HUES64 (cell line): ENCODE measurements around the gene JMJD1C.

Experiments
- H3K27ac ChIP-seq: 2 replicates; pipeline ENCODE4 v1.7.0; 2013; ENCODE audit warnings: low read depth, low read length, inconsistent platforms
- H3K27me3 ChIP-seq: 2 replicates; pipeline ENCODE4 v1.6.1; 2013; ENCODE audit warnings: mild to moderate bottlenecking, low read length; ENCODE audit not compliant: insufficient read depth
- H3K36me3 ChIP-seq: 2 replicates; pipeline ENCODE4 v1.6.1; 2013; ENCODE audit warnings: mild to moderate bottlenecking, low read length; ENCODE audit not compliant: insufficient read depth
- H3K4me1 ChIP-seq: 2 replicates; pipeline ENCODE4 v1.6.1; 2013; ENCODE audit warnings: mild to moderate bottlenecking, low read length, moderate library complexity; ENCODE audit not compliant: insufficient read depth
- H3K4me3 ChIP-seq: 2 replicates; pipeline ENCODE4 v1.5.1; 2013; ENCODE audit warnings: mild to moderate bottlenecking, low read length, moderate library complexity
- H3K9ac ChIP-seq: 2 replicates; pipeline ENCODE4 v1.6.1; 2013; ENCODE audit warnings: mild to moderate bottlenecking, low read depth, low read length
- H3K9me3 ChIP-seq: 2 replicates; pipeline ENCODE4 v1.6.1; 2013; ENCODE audit warnings: low read depth, low read length; ENCODE audit not compliant: insufficient read depth
- WGBS: fragments of 150-250, 120-280 bp; methylation state at CpG from one replicate; pipeline ENCODE4 v1.1.7; 2013; ENCODE audit warnings: missing lambda C conversion rate; 5-methylcytosine and 5-hydroxymethylcytosine counted together

The JMJD1C gene

DNA sequence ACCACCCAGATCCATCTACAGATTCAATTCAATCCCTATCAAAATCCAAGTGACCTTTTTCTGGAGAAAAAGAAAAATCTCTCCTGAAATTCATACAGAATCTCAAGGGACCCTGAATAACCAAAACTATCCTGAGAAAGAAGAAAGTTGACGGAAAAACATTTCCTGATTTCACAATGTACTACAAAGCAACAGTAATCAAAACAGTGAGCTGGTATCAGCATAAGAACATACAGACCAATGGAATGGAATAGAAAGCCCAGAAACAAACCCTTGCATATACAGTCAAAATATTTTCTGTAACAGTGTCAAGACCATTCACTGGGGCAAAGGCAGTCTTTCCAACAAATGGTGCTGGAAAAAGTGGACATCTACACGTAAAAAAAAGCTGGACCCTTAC is 89.9 kb downstream of the JMJD1C start:
- Histone ChIP-seq H3K36me3 (peaks cover 16% of the 10 kb centered on the region), H3K27ac (no peak overlapping the region), H3K9me3 (no peaks in the 10 kb centered on the region), H3K9ac (no peak overlapping the region), H3K27me3 (no peaks in the 10 kb centered on the region), H3K4me1 (no peaks in the 10 kb centered on the region), H3K4me3 (no peak overlapping the region)
- 83% methylated on average over 2 of the region's 2 CpGs for WGBS

DNA sequence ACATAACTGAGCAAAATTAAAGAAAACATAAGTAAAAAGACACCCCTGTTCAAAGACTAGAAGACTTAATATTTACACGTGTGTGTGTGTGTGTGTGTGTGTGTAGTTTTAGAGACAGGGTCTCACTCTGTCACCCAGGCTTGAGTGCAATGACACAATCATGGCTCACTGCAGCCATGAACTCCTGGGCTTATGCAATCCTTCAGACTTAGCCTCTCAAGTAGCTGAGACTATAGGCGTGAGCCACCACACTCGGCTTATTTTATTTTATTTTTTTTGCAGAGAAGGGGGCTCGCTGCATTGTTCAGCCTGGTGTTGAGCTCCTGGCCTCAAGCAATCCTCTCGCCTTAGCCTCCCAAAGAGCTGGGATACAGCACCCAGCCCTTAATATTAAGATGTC is 90.3 kb downstream of the JMJD1C start:
- no peak overlapping the region for H3K9ac ChIP-seq
- no peaks in the 10 kb centered on the region for H3K27me3 ChIP-seq
- no peaks in the 10 kb centered on the region for H3K4me1 ChIP-seq
- WGBS, result 77% methylated on average over 5 of the region's 5 CpGs
- peaks cover 16% of the 10 kb centered on the region for H3K36me3 ChIP-seq
- H3K27ac ChIP-seq, result no peak overlapping the region
- H3K9me3 ChIP-seq, result no peaks in the 10 kb centered on the region
- no peak overlapping the region for H3K4me3 ChIP-seq

DNA sequence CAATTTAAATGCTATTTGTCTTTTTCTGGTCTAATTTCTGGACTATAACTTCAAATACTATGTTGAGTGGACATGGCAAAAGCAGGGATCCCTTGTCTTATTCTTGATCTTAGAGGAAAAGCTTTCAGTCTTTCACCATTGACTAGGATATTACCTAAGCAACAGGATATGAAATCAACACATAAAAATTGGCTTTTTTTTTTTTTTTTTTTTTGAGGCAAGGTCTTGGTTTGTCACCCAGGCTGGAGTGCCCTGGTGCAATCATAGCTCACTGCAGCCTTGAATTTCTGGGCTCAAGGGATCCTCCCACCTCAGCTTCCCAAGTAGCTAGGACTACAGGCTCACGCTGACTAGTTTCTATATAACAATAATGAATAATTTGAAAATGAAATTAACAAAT is 90.8 kb downstream of the JMJD1C start:
- Histone ChIP-seq H3K27me3 (no peaks in the 10 kb centered on the region), H3K36me3 (peaks cover 13% of the 10 kb centered on the region), H3K27ac (no peak overlapping the region), H3K4me3 (no peak overlapping the region), H3K9me3 (no peaks in the 10 kb centered on the region), H3K9ac (no peak overlapping the region), H3K4me1 (no peaks in the 10 kb centered on the region)
- no CpG with 5 or more reads among the region's 1 CpG for WGBS

DNA sequence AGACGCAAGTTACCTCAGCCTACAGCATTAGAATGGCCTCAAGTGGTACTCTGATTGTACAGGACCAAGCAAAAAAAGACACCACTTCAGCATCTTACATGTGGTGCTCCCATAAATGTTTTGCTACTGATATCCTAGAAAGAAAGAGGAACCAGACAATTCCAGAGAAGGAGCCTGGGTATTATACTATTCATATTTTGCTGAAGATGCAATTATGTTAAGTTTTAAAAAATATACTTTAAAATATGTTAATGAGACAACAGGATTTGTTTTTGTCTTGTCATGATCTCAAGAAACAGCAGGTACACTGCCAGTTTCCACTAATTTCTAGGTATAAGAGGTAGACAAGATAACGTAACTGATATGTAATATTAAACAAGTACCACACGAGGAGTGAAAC is 92.6 kb downstream of the JMJD1C start:
- Histone ChIP-seq H3K4me3 (no peak overlapping the region), H3K27me3 (no peaks in the 10 kb centered on the region), H3K27ac (no peak overlapping the region), H3K36me3 (peaks cover 3% of the 10 kb centered on the region; the same call in 1 of the 2 replicates), H3K4me1 (no peaks in the 10 kb centered on the region), H3K9ac (no peak overlapping the region), H3K9me3 (no peaks in the 10 kb centered on the region)
- WGBS, result 100% methylated on average over 1 of the region's 3 CpGs

DNA sequence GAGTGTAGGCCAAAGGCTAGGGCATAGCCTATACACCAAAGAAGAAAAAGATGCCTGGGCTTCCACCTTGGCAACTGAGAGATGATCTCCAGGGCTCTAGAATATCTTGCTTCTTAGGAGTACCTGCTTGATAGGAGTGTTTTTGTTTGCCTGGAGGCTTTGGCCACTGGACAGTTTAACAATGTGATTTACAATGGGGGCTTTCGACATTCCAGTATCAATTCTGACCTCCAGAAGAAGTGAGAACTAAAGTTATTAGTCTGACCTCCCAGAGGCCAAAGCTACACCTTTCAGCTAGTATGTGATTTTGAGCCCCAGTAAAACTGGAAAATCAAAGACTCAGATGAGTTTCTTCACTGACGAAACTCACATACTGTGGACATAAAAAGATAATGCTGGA is 96.1 kb downstream of the JMJD1C start:
- H3K4me1 ChIP-seq, result peaks cover 11% of the 10 kb centered on the region; the same call in 1 of the 2 replicates
- H3K36me3 ChIP-seq, result no peaks in the 10 kb centered on the region
- no peaks in the 10 kb centered on the region for H3K9me3 ChIP-seq
- no peak overlapping the region for H3K9ac ChIP-seq
- WGBS, result 95% methylated on average over 2 of the region's 2 CpGs
- H3K27me3 ChIP-seq, result no peaks in the 10 kb centered on the region
- H3K4me3 ChIP-seq, result no peak overlapping the region
- H3K27ac ChIP-seq, result no peak overlapping the region

DNA sequence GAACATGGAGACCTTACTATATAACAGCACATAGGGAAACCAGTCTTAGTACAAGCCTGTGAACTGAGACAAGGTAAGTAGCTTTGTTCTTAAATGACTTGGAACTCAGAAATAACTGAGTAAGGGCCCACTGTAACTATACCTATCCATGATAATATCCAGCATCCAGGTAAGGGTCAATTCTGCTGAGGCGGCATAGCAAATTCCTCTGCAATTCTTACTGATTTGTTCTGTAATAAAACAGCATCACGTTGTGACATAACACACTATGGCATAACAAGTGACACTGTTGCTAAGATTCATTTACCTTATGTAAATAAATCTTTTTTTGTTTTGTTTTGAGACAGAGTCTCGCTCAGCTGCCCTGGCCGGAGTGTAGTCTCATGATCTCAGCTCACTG is 97.4 kb downstream of the JMJD1C start:
- no peak overlapping the region for H3K27ac ChIP-seq
- peaks cover 11% of the 10 kb centered on the region; the same call in 1 of the 2 replicates for H3K4me1 ChIP-seq
- WGBS, result 90% methylated on average over 4 of the region's 4 CpGs
- H3K4me3 ChIP-seq, result no peak overlapping the region
- H3K9me3 ChIP-seq, result no peaks in the 10 kb centered on the region
- H3K27me3 ChIP-seq, result no peaks in the 10 kb centered on the region
- H3K36me3 ChIP-seq, result no peaks in the 10 kb centered on the region
- H3K9ac ChIP-seq, result no peak overlapping the region

DNA sequence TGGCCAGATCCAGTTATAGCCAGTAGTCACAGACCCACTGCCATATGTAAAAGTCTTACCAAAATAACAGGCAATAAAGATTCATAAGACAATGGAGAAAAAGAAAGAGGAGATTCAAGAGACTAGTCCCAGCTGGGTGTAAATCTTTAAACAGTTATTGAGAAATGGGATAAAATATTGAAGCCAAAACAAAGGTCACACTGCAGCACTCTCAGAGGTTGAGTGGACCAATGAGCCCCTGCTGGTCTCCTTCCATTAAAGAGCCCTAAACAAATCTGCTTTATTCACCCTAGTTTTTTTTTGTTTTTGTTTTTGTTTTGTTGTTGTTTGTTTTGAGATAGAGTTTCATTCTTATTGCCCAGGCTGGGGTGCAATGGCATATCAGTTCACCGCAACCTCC is 98.8 kb downstream of the JMJD1C start:
- H3K4me3 ChIP-seq, result no peak overlapping the region
- WGBS, result 100% methylated on average over 1 of the region's 1 CpG
- H3K9me3 ChIP-seq, result no peaks in the 10 kb centered on the region
- H3K27me3 ChIP-seq, result no peaks in the 10 kb centered on the region
- H3K9ac ChIP-seq, result no peak overlapping the region
- H3K4me1 ChIP-seq, result peaks cover 11% of the 10 kb centered on the region; the same call in 1 of the 2 replicates
- no peaks in the 10 kb centered on the region for H3K36me3 ChIP-seq
- no peak overlapping the region for H3K27ac ChIP-seq

DNA sequence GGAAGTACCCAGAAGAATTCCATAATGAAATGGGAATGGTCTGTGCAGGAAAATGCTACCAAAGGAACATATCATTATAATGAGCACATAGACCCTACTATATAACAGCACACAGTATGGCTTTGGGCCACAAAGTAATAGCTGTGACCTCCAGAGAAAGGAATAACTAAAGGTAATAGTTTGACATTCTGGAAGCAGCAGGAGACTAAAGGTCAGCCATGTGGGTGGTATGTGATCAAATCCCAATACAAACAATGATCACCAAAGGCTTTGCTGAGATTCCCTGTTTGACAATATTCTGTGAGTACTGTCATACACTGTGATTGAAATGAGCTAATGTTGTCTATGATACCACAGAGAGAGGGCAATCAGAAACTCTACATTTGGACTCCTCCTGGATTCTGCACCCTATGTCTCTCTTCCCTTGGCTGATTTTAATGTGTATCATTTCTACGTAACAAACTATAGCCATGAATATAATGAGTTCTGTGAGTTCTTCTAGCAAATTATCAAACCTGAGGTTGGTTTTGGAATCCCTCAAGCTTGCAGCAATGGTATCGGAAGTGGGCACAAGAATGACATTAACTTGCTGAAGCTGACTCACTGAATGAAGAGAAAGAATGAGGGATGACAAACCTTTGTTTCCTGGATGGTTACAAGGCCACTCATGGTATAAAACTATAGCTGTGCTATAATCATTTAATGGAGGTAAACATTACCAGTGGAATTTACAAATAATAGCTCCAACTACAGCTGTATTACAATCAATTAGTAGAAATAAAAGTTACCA is 99.6 kb downstream of the JMJD1C start:
- H3K27ac ChIP-seq, result no peak overlapping the region
- no peak overlapping the region for H3K9ac ChIP-seq
- no peaks in the 10 kb centered on the region for H3K27me3 ChIP-seq
- no peaks in the 10 kb centered on the region for H3K9me3 ChIP-seq
- H3K4me1 ChIP-seq, result peaks cover 11% of the 10 kb centered on the region; the same call in 1 of the 2 replicates
- WGBS, result 85% methylated on average over 1 of the region's 2 CpGs
- H3K4me3 ChIP-seq, result no peak overlapping the region
- H3K36me3 ChIP-seq, result no peaks in the 10 kb centered on the region

DNA sequence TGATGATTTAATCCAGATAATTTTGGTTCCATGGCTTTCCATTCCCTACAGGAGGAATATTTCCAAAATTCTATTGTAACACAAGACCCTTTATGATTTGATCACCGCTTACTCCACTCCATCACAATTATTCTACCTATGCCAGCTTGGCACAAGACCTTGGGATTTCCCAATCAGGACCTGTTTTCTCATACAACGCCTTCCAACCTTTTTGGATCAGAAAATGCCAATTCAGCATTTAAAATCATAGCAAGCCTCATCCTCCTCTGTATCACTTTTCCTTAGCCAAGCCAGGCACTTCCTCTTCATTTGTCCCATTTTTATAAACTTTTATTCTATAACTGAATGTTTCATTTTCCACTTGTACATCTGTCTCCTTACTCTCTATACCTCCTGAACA is 100.9 kb downstream of the JMJD1C start:
- H3K27me3 ChIP-seq, result no peaks in the 10 kb centered on the region
- H3K36me3 ChIP-seq, result no peaks in the 10 kb centered on the region
- H3K9me3 ChIP-seq, result no peaks in the 10 kb centered on the region
- H3K9ac ChIP-seq, result no peak overlapping the region
- peaks cover 11% of the 10 kb centered on the region; the same call in 1 of the 2 replicates for H3K4me1 ChIP-seq
- WGBS, result 94% methylated on average over 2 of the region's 2 CpGs
- H3K27ac ChIP-seq, result no peak overlapping the region
- H3K4me3 ChIP-seq, result no peak overlapping the region

DNA sequence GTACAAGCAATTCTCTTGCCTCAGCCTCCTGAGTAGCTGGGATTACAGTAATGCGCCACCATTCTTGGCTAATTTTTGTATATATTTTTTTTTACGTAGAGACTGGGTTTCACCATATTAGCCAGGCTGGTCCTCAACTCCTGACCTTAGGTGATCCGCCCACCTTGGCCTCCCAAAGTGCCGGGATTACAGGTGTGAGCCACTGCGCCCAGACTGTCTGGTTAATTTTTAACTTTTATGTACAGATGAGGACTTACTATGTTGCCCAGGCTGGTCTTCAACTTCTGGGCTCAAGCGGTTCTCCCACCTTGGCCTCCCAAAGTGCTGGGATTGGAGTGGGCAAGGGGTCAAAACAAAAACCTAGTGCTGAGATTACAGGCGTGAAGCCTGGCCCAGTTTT is 101.8 kb downstream of the JMJD1C start:
- H3K9me3 ChIP-seq, result no peaks in the 10 kb centered on the region
- no peak overlapping the region for H3K27ac ChIP-seq
- no peak overlapping the region for H3K9ac ChIP-seq
- no peak overlapping the region for H3K4me3 ChIP-seq
- no peaks in the 10 kb centered on the region for H3K27me3 ChIP-seq
- peaks cover 11% of the 10 kb centered on the region; the same call in 1 of the 2 replicates for H3K4me1 ChIP-seq
- WGBS, result 96% methylated on average over 7 of the region's 7 CpGs
- H3K36me3 ChIP-seq, result no peaks in the 10 kb centered on the region

DNA sequence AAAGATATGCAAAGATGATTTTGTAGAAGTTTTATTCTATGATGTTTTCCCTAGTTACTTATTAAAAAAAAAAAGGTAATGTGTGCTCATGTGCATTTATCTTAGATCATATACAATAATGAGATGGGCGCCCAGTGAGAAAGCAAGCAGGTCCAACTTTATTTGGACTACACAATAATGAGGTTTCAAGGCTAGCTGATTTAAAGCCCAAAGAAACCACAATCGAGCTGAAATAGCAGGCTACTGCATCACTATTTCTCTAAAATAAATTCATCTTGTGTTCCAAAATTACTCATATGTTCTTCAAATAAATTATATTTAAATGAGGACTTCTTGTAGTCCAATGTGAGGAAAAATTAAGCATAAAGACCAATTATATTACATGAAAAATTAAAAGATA is 110.1 kb downstream of the JMJD1C start:
- Histone ChIP-seq H3K4me1 (no peaks in the 10 kb centered on the region), H3K9ac (no peak overlapping the region), H3K27ac (no peak overlapping the region), H3K9me3 (no peaks in the 10 kb centered on the region), H3K27me3 (no peaks in the 10 kb centered on the region), H3K4me3 (no peak overlapping the region), H3K36me3 (no peaks in the 10 kb centered on the region)
- WGBS, result 81% methylated on average over 2 of the region's 2 CpGs

DNA sequence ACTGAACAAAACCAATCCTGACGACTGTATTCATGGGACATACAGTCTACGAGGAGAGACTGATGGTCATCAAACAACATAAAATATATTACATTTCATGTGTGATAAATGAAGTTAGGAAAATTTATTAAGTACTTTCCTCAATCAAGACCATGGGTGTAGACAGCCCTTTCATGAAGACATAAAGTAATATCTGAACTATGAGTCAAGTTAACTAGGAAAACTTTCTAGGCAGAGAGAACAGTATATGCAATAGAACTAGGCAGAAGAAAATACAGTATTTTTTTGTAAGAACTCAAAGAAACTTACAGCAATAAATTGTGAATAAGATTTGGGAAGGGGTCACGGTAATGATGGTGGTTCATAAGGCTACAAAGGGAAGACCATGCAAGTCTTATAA is 112.8 kb downstream of the JMJD1C start:
- no peaks in the 10 kb centered on the region for H3K9me3 ChIP-seq
- 100% methylated on average over 2 of the region's 3 CpGs for WGBS

More for the DNA sequence above, 112.8 kb downstream of the JMJD1C start:
- no peak overlapping the region for H3K27ac ChIP-seq
- H3K9ac ChIP-seq, result no peak overlapping the region
- H3K4me3 ChIP-seq, result no peak overlapping the region
- H3K36me3 ChIP-seq, result no peaks in the 10 kb centered on the region
- no peaks in the 10 kb centered on the region for H3K4me1 ChIP-seq
- no peaks in the 10 kb centered on the region for H3K27me3 ChIP-seq
